Natural killer cell treated with Interleukin-12 subunit alpha and Interleukin-12 subunit beta and Interleukin-15 and Interleukin-18, amount 100 ng/mL, for 72 hours (primary cell): ENCODE measurements around the gene NHERF1. TPM values are rescaled to one million over a fixed set of nuclear protein-coding genes. Genes with fewer than 3 reads are reported as not detected.

Source experiments
- ATAC-seq, 2 donors: fragments of 150-1000 bp; cut with Tn5 transposase in 1 of 2; sonication (Bioruptor Pico), chemical (Tn5 transposase) in 1 of 2; 2 replicates each; pipeline ENCODE4 v1.10.0; 2021
- DNase-seq: peaks from one replicate; pipeline ENCODE4 v3.0.0; 2022; ENCODE audit warnings: low spot score
- H3K27ac Mint-ChIP-seq, 2 donors: 1 replicate in 1 of 2; 2 replicates in 1 of 2; pipeline ENCODE4 v1.8.0; 2022; ENCODE audit warnings: mixed read lengths in 2 of 2, mild to moderate bottlenecking in 1 of 2, moderate library complexity in 1 of 2
- H3K27me3 Mint-ChIP-seq, 2 donors: 1 replicate in 1 of 2; 2 replicates in 1 of 2; pipeline ENCODE4 v1.8.0; 2022; ENCODE audit warnings: mixed read lengths in 2 of 2
- H3K36me3 Mint-ChIP-seq: one replicate; pipeline ENCODE4 v1.8.0; 2022; ENCODE audit warnings: mixed read lengths
- H3K4me1 Mint-ChIP-seq, 2 donors: 1 replicate in 1 of 2; 2 replicates in 1 of 2; pipeline ENCODE4 v1.8.0; 2022; ENCODE audit warnings: low read depth in 2 of 2, mixed read lengths in 2 of 2, mild to moderate bottlenecking in 1 of 2
- H3K4me3 Mint-ChIP-seq: one replicate; pipeline ENCODE4 v1.8.0; 2022; ENCODE audit warnings: mixed read lengths
- H3K9me3 Mint-ChIP-seq: 2 replicates; pipeline ENCODE4 v1.8.0; 2022; ENCODE audit warnings: mixed read lengths
- total RNA-seq, 2 donors: library from RNA; stranded (reverse); gene quantifications; one replicate each; pipeline ENCODE4 v1.2.3, GENCODE V29; 2022

The NHERF1 gene
- total RNA-seq, 2 donors from 2014 or later, result 159 to 187 TPM

- Mint-ChIP-seq H3K36me3 (peaks cover 7% of the 10 kb centered on the region), H3K27me3 (no peaks in the 10 kb centered on the region), H3K4me3 (peak overlapping the region; percentile 68), H3K27ac (peak overlapping the region in 1 of 2 donors; percentile 21), H3K4me1 (peaks cover 57 to 60% of the 10 kb centered on the region in 2 donors), H3K9me3 (no peaks in the 10 kb centered on the region)
- ATAC-seq, result no peak
- no peak for DNase-seq
Measured at GRCh38 chr17:74748279-74748528, 224 bp upstream of the NHERF1 start.

- H3K9me3 Mint-ChIP-seq, result no peaks in the 10 kb centered on the region
- peak overlapping the region; percentile 99 for H3K4me3 Mint-ChIP-seq
- no peak for DNase-seq
- peaks cover 7% of the 10 kb centered on the region for H3K36me3 Mint-ChIP-seq
- H3K27me3 Mint-ChIP-seq, result no peaks in the 10 kb centered on the region
- peaks cover 51 to 54% of the 10 kb centered on the region in 2 donors for H3K4me1 Mint-ChIP-seq
- H3K27ac Mint-ChIP-seq, result peak overlapping the region; percentile 98 to 99
- peak in 1 of 2 donors; percentile 3 for ATAC-seq
Measured at GRCh38 chr17:74749279-74750038, 1.0 kb downstream of the NHERF1 start.

- Mint-ChIP-seq H3K36me3 (peaks cover 7% of the 10 kb centered on the region), H3K4me3 (peak overlapping the region; percentile 99), H3K27ac (peak overlapping the region; percentile 98 to 99), H3K27me3 (no peaks in the 10 kb centered on the region), H3K9me3 (no peaks in the 10 kb centered on the region), H3K4me1 (peaks cover 52 to 54% of the 10 kb centered on the region in 2 donors)
- DNase-seq (no peak), ATAC-seq (no peak)
Measured at GRCh38 chr17:74750039-74750326, 1.6 kb downstream of the NHERF1 start.

GRCh38 chr17:74750327-74751069 lies 2.1 kb downstream of the NHERF1 start:
- Mint-ChIP-seq H3K36me3 (peaks cover 7% of the 10 kb centered on the region), H3K27me3 (no peaks in the 10 kb centered on the region), H3K27ac (peak overlapping the region; percentile 98 to 99), H3K9me3 (no peaks in the 10 kb centered on the region), H3K4me1 (peaks cover 56 to 58% of the 10 kb centered on the region in 2 donors), H3K4me3 (peak overlapping the region; percentile 99)
- DNase-seq (no peak), ATAC-seq (no peak)

- DNase-seq (no peak), ATAC-seq (no peak)
- Mint-ChIP-seq H3K36me3 (peaks cover 7% of the 10 kb centered on the region), H3K27ac (peak overlapping the region; percentile 98 to 99), H3K4me1 (peaks cover 56 to 57% of the 10 kb centered on the region in 2 donors), H3K4me3 (peak overlapping the region; percentile 99), H3K27me3 (no peaks in the 10 kb centered on the region), H3K9me3 (no peaks in the 10 kb centered on the region)
Measured at GRCh38 chr17:74752415-74752814, 4.0 kb downstream of the NHERF1 start.

- ATAC-seq (no peak), DNase-seq (no peak)
- peaks cover 61 to 62% of the 10 kb centered on the region in 2 donors for H3K4me1 Mint-ChIP-seq
- H3K9me3 Mint-ChIP-seq, result no peaks in the 10 kb centered on the region
- H3K36me3 Mint-ChIP-seq, result peaks cover 7% of the 10 kb centered on the region
- peak overlapping the region; percentile 98 to 99 for H3K27ac Mint-ChIP-seq
- H3K27me3 Mint-ChIP-seq, result no peaks in the 10 kb centered on the region
- H3K4me3 Mint-ChIP-seq, result peak overlapping the region; percentile 99
Measured at GRCh38 chr17:74752822-74753401, 4.5 kb downstream of the NHERF1 start.

GRCh38 chr17:74754832-74755231 lies 6.4 kb downstream of the NHERF1 start:
- ATAC-seq, result no peak
- Mint-ChIP-seq H3K9me3 (no peaks in the 10 kb centered on the region), H3K27me3 (no peaks in the 10 kb centered on the region), H3K36me3 (peaks cover 7% of the 10 kb centered on the region), H3K27ac (peak overlapping the region; percentile 50 to 99), H3K4me1 (peaks cover 75 to 76% of the 10 kb centered on the region in 2 donors), H3K4me3 (peak overlapping the region; percentile 99)
- DNase-seq, result no peak

- ATAC-seq (no peak), DNase-seq (no peak)
- Mint-ChIP-seq H3K9me3 (no peaks in the 10 kb centered on the region), H3K27me3 (no peaks in the 10 kb centered on the region), H3K27ac (peak overlapping the region; percentile 50 to 99), H3K4me3 (peak overlapping the region; percentile 99), H3K36me3 (peaks cover 7% of the 10 kb centered on the region), H3K4me1 (peaks cover 70 to 76% of the 10 kb centered on the region in 2 donors)
Measured at GRCh38 chr17:74755533-74755932, 7.1 kb downstream of the NHERF1 start.

- Mint-ChIP-seq H3K36me3 (peaks cover 7% of the 10 kb centered on the region), H3K4me3 (peak overlapping the region; percentile 50), H3K4me1 (peaks cover 58 to 67% of the 10 kb centered on the region in 2 donors), H3K27ac (peak overlapping the region; percentile 83 to 84), H3K9me3 (no peaks in the 10 kb centered on the region), H3K27me3 (no peaks in the 10 kb centered on the region)
- ATAC-seq (no peak), DNase-seq (no peak)
Measured at GRCh38 chr17:74756891-74757290, 8.5 kb downstream of the NHERF1 start.

- Mint-ChIP-seq H3K36me3 (peaks cover 5% of the 10 kb centered on the region), H3K4me3 (peak overlapping the region; percentile 83), H3K4me1 (peaks cover 53 to 62% of the 10 kb centered on the region in 2 donors), H3K27ac (peak overlapping the region; percentile 83 to 84), H3K27me3 (no peaks in the 10 kb centered on the region), H3K9me3 (no peaks in the 10 kb centered on the region)
- no peak for DNase-seq
- ATAC-seq, result no peak
Measured at GRCh38 chr17:74757502-74757901, 9.1 kb downstream of the NHERF1 start.

GRCh38 chr17:74757931-74758847 lies 9.8 kb downstream of the NHERF1 start:
- H3K27ac Mint-ChIP-seq, result peak overlapping the region; percentile 83 to 84
- H3K4me1 Mint-ChIP-seq, result peaks cover 47 to 60% of the 10 kb centered on the region in 2 donors
- H3K36me3 Mint-ChIP-seq, result no peaks in the 10 kb centered on the region
- ATAC-seq (no peak), DNase-seq (no peak)
- peak overlapping the region; percentile 83 for H3K4me3 Mint-ChIP-seq
- no peaks in the 10 kb centered on the region for H3K27me3 Mint-ChIP-seq
- H3K9me3 Mint-ChIP-seq, result no peaks in the 10 kb centered on the region

- H3K27me3 Mint-ChIP-seq, result no peaks in the 10 kb centered on the region
- DNase-seq (no peak), ATAC-seq (peak; percentile 43 to 51)
- H3K27ac Mint-ChIP-seq, result peak overlapping the region; percentile 83 to 84
- peaks cover 44 to 54% of the 10 kb centered on the region in 2 donors for H3K4me1 Mint-ChIP-seq
- peak overlapping the region; percentile 83 for H3K4me3 Mint-ChIP-seq
- H3K9me3 Mint-ChIP-seq, result no peaks in the 10 kb centered on the region
- no peaks in the 10 kb centered on the region for H3K36me3 Mint-ChIP-seq
Measured at GRCh38 chr17:74758848-74759168, 10.4 kb downstream of the NHERF1 start.

- H3K9me3 Mint-ChIP-seq, result no peaks in the 10 kb centered on the region
- DNase-seq (peak; percentile 81), ATAC-seq (peak; percentile 89)
- H3K4me3 Mint-ChIP-seq, result peak overlapping the region; percentile 83
- peaks cover 44 to 54% of the 10 kb centered on the region in 2 donors for H3K4me1 Mint-ChIP-seq
- H3K27ac Mint-ChIP-seq, result peak overlapping the region; percentile 83 to 84
- H3K36me3 Mint-ChIP-seq, result no peaks in the 10 kb centered on the region
- no peaks in the 10 kb centered on the region for H3K27me3 Mint-ChIP-seq
Measured at GRCh38 chr17:74759243-74759801, 10.9 kb downstream of the NHERF1 start.
